CD4-positive, alpha-beta T cell treated with Interleukin-10 for 1 hour (primary cell): ENCODE data around the gene RACK1.
A peak's percentile ranks its signal among the peaks of the same experiment; 100 is the strongest.
"Not testable (repeated sequence)": the region's sequence is repeated elsewhere in the genome, so short reads cannot be mapped to it uniquely, and the experiment has no call there.

Experiments
- DNase-seq: peaks from one replicate; pipeline ENCODE4 v3.0.0-alpha.2; 2020

The RACK1 gene

DNA sequence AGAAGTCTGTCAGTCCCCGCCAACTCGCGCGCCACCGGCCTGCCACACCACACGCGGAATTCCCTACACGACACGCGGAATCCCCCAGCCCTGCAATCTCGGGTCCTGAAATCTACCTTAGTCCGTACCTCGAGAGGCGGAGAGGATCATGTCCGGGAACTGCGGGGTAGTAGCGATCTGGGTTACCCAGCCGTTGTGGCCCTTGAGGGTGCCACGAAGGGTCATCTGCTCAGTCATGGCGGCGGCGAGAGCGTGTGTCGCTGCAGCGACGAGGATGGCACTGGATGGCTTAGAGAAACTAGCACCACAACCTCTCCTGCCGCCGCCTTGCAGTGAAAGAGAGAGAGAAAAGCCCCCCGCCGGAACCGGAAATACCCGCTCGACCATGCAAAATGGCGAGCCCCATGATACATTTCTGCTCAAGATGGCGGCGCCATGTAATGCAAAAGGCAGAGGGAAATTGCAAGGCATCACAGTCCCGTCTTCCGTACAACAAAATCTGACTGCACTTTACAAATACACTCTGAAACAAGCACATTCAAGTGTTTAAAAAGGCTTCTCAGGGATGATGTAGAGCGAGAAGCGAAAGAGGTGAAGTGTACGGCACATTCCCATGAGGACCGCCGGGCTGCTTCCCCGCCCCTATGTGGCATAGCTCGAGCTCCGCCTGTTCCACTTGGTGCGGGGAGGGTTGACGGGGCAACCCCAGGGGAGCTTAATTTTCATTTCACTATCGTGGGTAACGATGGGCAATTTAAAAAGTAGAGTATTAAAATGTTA, at the start of gene RACK1:
Gene RACK1 (minus strand): TSS at position 343 of the 780 bp plus-strand sequence. CDS start 106 bp downstream, at position 237.
- peak; percentile 90 for DNase-seq

DNA sequence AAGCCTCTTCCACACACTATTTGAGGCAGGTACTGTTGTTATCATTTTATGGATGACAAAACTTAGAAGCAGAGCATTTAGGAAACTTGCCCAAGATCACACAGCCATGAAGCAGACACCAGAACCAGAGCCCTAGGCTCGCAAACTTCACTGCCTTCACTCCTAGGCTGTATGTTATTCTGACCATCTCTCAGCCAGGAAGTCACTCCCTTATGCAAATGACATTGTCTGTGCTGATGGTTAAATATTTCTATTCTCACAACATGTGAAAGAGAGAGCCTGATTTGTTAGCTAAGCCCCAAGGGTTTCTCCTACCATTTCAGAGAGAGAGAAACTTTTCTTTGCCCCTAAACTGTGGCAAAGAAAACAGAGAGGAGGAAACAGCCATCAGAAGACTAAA, 43.6 kb upstream of the RACK1 start:
- not testable (repeated sequence) for DNase-seq

DNA sequence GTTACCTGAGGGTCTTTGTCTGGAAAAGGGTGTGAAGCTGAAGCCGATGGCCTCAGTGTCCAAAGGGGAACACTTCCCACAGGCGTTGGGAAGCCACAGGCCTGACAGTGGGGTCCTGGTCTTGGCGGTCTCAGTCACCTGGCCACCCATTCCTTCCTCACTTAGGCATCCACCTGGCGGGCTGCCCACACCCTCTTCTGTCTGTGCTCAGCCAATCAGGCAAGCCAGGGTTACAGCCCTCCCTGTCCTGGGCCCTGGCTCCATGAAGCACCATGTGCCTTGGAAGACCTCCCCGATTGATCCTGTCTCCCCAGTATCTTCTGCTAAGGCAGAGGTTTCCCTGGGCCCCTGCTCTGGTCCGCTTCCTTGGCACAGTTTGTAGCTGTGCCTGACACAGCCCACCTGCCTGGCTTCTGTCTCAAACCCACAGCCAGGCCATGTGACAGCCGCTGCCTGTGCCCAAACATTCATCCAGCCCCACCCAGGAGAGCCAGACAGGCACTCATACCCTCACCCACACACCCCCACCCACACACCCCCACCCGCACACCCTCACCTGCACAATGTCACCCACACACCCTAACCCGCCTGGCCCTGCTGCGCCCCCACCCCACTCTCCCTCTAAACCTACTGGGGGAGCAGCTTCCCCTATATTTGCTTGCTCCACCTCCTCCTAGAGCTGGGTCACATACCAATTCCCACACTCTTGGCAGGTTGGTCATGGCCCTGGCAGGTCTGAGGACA, 42.4 kb upstream of the RACK1 start:
- DNase-seq, result not testable (repeated sequence)

DNA sequence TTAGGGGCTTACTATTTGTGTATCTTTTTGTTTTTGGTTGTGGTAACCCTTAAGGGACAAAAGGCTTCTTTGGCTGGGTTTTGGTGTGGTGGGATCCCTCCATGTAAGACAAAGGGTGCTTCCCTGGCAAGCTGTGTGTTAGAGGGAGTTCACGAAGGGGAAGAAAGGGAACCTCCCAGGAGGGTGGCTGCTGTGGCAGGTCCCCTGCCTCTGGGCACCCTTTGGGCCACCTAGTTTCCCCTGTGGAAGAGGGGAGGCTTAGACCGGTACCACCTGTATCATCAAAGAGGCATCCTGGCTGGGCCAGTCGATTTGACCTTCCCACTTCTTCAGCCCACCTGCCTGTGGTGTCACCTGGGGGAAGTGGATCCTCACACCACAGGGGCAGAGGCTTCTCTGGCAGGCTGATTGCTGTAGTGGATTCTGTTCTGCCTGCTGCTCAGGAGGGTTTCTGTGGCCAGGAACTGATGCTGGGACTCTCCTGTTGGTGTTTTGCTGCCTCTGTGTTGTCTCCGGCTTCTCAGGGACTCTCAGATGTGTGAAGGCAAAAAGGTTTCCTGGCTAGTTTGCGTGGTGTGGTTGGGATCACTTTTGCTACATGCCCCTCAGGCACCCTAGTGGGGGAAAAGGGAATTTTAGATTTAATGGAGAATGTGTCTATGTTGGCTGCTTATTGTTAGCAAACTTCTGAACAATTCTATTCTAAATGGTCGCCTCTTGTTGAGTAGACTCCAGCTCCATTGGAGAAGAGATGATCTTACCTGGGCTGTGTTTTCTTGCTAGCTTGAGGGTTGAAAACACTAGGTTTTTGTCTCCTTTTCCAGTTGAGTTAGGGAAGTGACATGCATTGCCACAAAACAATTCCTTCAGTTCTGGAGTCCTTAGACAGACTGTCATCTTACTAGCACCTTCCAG, 40.4 kb upstream of the RACK1 start:
- not testable (repeated sequence) for DNase-seq

DNA sequence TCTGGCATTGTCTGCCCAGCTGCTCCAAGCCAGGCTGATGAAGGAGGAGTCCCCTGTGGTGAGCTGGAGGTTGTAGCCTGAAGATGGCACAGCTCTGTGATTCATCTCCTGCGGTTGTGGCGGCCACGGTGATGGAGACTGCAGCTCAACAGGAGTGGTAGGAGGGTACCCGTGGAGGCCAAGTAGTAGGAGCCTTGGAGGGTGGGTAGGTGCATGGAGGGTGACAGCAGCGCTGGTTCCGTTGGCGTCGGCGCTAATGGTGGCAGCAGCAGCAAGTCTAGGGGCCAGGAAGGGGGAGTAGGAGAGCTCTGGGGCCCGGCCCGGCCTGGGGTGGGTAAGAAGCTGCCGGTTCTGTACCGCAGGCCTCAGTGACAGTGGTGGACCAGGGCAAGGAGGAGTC, 39.6 kb upstream of the RACK1 start:
- no peak for DNase-seq

DNA sequence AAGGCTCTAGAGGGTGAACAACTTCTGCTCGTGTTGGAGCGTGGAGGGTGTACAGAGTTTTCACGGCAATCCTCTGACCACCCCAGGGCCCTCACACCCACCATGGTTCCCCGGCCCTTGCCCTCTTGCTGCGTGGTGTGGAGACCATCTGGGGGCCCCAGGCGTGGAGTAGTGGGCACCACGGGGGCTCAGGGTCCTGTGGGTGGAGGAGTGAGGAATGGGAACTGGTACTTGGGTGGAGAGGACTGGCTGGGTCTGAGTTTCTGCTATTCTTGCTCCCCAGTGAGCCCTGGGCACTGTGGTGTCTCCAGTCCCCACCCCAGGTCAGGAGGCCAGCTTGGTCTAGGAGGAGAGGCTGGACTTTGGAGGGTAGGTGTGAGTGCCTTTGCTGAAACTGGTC, 39.2 kb upstream of the RACK1 start:
- DNase-seq, result no peak

DNA sequence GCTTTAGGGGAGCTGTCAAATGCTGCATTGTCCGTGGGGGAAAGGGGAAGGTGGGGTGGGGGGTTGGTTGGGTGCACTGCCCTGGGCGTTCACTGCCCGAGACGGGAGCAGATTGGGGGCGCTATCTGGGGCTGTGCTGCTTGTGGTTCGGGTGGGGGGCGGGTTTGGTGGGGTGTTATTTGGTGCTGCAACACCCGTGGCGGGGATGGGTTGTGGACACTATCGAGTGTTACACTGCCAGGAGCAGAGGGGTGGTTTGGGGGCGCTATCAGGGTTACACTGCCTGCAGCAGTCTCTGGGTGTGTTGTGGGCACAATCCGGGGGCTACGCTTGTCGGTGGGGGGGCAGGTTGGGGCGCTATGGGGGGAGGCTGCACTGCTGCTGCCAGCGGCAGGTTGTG, 38.7 kb upstream of the RACK1 start:
- DNase-seq, result not testable (repeated sequence)

DNA sequence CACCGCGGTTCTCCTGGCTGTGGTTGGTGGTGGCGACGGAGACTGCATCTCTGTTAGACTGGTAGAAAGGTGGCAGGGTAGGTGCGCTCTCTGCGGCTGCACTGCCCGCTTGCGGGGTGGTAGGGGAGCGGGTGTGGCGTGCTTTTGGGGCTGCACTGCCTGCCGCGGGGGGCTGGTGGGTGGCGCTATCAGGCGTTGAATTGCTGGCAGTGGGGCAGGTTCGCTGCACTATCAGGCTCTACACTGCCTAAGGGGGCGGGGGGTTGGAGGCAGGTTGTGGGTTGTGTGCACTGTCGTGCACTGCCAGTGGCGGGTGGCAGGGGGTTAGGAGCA, 38.2 kb upstream of the RACK1 start:
- no peak for DNase-seq

DNA sequence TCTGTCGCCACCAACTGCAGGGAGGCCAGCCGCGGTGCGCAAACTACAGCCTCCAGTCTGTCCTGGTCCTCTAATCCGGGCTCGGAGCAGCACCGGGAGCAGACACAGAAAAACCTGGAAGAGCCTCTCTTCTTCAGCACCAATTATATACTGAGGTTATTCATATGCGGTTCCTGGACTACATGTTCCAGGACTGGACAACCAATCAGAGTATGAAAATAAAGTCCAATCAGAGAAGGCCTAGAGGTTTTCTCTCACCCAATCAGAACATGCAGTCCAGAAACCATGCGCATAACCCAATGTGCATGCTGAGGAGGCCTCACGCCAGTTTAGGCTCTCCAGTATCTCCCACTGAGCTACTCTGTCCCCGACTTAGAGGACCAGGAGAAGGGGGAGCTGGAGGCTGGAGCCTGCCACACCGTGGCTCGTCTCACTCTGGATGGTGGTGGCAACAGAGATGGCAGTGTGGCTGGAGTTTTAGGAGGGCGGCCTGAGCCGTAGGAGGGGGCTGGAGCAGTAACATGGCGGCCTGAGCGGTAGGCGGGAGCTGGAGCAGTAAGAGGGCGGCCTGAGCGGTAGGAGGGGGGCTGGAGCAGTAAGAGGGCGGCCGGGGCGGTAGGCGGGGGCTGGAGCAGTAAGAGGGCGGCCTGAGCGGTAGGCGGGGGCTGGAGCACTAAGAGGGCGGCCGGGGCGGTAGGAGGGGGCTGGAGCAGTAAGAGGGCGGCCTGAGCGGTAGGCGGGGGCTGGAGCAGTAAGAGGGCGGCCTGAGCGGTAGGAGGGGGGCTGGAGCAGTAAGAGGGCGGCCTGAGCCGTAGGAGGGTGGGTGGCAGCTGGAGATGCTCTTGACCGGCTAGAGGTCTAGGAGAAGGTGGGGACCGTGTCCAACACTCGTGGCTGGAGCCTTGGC, 37.6 kb upstream of the RACK1 start:
- no peak for DNase-seq

DNA sequence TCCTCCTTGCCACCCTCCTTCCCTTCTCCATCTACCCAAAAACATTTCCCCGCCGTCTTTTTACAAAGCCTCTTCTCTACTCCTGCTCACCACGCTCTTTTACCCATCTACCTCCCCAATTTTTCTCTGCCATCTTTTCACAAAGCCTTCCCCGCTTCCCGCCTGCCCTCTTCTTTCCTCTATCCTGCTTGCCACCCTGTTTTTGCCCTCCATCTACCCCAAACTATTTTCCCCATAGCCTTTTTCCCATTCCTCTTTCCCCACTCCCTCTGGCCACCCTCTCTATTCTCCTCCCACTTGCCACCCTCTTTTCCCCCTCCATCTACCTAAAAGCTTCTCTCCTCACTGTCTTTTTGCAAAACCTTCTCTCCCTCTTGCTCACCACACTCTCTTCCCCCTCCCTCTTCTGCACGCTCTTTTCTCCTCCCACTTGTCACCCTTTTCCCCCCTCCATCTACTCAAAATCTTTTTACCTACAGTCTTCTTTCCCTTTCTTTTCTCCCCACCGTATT, 36.6 kb upstream of the RACK1 start:
- DNase-seq, result no peak

DNA sequence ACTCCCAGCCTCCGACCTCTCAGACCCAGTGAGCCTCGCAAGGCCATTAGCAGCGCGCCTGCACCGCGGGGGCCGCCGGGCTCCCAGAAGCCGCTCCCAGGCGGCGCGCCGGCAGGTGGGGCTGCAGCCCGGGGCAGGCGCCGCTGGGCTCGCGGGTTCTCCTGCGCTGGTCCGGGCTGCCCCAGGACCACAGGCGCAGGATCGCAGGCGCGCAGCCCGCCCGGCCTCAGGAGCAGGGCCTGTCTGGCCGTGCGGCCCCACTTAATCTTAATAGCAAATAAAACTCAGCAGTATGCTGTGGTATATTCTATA, 29.7 kb upstream of the RACK1 start:
- DNase-seq, result not testable (repeated sequence)

DNA sequence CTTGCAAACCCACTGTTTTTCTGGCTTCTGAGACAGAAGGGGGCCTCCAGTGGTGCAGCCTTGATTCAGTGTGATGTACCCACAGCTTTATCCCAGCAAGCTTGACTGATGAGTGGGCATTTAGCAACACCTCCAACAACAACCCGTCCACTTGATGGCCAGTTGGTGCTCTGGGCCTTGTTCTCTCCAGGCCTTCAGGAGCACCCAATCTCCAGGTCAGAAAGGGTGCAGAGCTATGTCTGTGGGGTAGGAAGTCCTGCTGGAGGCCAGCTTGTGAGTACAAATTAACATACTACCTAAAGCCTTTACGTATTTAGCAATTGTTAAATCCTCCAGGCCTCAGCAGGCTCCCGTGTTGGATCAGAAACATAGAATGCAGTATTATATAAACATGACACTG, 27.4 kb upstream of the RACK1 start:
- no peak for DNase-seq

DNA sequence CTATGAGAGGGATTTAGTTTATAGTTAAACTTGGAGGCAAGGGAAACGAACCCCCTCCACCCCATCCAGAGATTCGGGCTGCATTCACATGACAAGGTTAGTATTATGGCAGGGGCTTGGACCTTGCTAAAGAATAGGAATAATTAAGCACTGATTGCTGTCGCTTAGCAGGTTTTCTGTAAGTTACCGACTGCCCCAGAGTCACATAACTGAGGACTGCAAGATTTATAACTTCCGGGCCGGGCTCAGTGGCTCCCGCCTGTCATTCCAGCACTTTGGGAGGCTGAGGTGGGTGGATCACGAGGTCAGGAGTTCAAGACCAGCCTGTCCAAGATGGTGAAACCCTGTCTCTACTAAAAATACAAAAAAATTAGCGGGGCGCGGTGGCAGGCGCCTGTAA, 24.2 kb upstream of the RACK1 start:
- not testable (repeated sequence) for DNase-seq

DNA sequence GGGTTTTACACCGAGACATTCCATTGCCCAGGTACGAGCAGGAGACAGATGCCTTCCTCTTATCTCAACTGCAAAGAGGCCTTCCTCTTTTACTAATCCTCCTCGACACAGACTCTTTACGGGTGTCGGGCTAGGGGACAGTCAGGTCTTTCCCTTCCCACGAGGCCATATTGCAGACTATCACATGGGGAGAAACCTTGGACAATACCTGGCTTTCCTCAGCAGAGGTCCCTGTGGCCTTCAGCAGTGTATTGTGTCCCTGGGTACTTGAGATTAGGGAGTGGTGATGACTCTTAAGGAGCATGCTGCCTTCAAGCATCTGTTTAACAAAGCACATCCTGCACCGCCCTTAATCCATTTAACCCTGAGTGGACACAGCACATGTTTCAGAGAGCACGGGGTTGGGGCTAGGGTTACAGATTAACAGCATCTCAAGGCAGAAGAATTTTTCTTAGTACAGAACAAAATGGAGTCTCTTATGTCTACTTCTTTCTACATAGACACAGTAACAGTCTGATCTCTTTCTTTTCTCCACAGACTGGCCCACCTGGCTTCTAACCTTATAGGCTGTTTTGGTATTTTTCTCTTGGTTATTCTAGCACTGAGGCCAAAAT, 23.7 kb upstream of the RACK1 start:
- DNase-seq, result not testable (repeated sequence)

DNA sequence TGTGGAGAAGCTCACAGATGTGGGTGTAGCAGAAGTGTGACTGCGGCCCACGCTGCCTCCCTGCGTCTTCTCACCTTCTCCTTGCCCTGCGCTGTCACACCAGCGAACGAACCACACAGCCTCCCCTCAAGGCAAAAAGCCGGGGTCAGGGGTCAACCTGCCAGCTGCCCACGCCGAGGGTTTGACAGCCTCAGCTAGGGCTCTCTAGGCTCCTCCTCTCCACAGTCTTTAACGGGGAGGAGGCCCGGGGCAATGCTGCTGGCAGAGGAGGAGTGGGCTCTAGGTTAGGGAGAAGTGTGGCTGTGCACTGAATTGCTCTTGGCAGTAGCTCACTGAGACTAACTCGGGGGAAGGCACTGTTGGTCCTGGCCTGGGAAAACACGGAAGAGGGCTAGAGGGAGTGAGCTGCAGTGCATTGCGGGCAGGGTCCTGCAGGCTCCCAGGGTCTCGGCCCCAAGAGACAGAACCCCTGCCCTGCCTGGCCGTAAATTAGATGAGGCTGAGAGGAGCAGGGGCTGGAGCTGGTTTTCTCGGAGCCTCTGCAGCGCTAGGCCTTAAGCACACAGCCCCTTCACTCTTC, 21.5 kb upstream of the RACK1 start:
- DNase-seq, result no peak

DNA sequence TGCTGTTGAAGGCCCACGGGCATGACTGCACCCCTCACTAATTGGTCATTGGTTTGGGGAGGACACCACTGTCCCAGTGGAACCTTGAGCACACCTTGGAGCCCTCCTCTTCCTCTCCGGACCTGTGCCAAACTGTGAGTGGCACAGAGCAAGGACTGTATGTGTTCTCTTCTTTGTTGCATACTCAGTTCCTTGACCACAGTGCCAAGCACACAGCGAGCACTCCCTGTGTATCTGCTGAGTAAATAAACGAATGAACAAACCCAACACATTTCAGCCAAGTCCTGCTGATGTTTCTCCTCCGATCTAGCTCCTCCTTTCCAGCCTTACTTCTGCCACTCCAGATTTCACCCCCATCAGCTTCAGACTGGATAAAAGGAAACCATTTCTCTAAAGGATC, 19.9 kb upstream of the RACK1 start:
- no peak for DNase-seq

DNA sequence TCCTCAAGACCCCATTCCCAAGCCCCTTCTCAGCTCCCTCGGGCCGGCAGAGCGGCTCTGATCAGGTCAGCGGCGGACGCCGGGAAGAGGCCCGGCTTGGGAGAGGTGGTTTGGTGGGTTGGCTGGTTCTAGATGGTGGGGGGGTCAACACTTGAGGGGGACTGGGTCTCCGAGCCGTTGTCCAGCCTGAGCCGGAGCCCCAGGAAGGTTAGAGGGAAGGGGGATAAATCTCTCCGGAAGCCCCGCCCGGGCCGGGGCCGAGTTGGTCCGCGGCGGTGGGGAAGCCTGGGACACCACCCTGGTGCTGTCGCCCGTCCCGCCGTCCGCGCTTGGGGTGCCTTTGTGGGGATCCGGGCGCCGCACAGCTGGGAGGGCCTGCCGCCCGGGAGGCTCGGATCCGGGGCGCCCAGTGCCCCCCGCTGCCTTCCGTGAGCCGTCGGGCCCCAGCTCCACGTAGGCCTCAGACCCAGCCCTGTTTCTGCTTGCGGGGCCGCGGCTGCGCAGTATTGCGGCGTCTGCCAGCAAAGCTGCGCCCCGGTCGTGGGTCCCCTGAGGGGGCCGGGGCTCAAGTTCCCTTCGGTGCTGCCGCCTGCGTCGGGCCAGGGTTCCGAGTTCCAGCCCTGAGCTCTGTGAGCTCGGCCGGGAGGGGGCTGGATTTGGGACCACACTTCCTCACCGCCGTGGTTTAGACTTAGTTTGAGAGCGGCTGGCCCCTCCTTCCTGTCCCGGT, 17.8 kb upstream of the RACK1 start:
- DNase-seq, result peak; percentile 82

DNA sequence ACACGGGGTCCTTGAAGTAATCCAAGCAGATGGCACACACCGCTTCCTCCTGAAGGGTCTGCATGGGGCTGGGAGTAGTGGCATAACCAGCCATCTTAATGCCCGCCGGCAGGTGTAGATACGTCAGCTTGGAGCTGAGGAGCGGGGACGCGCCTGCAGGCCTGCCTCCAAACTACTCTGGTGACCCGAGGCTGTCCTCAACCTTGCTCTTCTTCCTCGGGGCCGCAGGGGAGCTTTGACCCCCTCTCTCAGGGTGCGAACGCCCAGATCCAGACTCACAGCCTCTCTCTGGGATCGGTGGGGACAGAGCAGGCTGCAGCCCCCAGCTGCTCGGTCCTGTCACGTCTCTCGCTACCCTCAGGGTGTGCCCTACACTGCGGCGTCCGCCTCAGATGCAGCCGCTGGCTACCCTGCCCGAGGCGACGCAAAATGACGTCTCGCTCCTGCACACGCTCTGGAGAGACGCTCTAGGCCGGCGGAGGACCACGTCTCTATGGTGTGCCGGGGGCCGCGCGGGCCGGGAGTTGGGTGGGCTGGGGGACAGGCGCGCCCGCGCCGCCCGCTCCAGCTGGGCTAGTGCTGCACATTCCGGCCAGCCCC, 17.1 kb upstream of the RACK1 start, which contains the start of gene TRIM52:
Gene TRIM52 (minus strand): TSS at position 424 of the 600 bp plus-strand sequence. CDS start 330 bp downstream, at position 94.
- peak; percentile 93 for DNase-seq

DNA sequence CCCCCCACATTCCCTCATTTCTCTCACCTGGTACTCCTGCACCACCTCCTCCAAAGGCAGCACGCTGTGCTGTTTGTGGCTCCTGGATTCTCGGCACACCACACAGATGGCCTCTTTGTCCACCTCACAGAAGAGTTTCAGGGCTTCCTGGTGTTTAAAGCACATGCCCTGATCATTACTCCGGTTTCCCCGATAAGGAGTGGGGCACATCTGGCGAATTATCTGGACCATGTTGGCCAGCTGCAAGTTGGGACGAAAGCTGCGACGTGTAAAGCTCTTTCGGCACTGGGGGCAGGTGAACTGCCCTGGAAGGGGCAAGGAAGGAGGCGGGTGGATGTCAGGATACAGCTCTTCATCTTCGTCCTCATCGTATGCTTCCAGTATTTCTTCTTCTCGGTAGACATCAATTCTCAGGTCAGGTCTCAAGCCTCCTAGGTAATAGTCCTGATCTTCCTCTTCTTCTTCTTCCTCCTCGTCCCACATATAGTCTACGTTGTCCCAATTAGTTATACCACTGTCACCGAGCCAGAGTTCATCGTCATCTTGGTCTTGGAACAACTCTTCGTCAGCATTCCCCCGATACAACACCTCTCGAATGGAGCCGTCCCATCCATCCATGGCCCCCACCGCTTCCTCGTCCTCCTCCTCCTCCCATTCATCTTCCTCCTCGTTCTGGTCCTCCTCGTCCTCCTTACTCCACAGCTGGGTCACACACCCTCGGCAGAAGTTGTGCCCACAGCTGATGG, 16.4 kb upstream of the RACK1 start:
- no peak for DNase-seq
